ENCODE results near the gene PSIP1.
"Not testable (repeated sequence)": the region's sequence is repeated elsewhere in the genome, so short reads cannot be mapped to it uniquely, and the experiment has no call there.

Gene PSIP1

DNA sequence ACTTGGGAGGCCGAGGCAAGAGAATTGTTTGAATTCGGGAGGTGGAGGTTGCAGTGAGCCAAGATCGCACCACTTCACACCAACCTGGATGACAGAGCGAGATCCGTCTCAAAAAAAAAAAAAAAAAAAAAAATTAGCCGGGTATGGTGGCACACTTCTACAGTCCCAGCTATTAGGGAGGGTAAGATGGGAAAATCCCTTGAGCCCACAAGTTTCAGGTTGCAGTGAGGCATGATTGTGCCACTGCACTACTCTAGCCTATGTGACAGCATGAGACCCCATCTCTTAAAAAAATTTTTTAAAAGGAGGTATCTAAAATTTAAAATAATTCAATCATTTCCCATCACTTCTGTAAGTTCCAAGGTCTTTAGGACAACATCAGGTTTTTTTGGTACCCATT lies 26.0 kb downstream of the PSIP1 start:
- no peak overlapping the region for H3K4me3 Mint-ChIP-seq
- no peaks in the 10 kb centered on the region for H3K27me3 Mint-ChIP-seq
- peaks cover 41% of the 10 kb centered on the region for H3K4me1 Mint-ChIP-seq (ENCODE audit: low read depth)
- peaks cover 78% of the 10 kb centered on the region for H3K36me3 Mint-ChIP-seq (ENCODE audit: low read depth)
- H3K27ac Mint-ChIP-seq = peak overlapping the region; percentile 16
- DNase-seq = no peak
- H3K9me3 Mint-ChIP-seq = no peaks in the 10 kb centered on the region

DNA sequence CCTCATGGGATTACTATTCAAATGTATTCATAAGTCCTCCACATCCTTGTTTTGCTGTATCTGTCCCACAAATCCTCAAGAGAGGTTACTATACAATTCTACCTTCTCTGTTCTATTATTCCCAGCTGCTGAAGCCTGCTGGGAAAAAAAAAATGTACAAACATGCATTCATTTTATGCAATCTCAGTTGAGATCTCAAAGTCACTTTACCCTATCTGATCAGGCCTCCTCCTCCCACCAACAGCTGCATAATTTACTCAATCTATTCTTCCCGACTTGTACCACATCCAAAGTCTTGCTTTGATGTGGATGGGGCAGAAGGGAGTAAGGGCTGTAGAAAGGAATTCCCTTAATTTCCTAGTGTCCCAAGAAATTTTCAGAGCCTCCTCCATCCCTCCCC lies 28.6 kb downstream of the PSIP1 start:
- peak overlapping the region; percentile 4 for H3K27ac Mint-ChIP-seq
- no peak overlapping the region for H3K4me3 Mint-ChIP-seq
- no peak for DNase-seq
- H3K9me3 Mint-ChIP-seq = no peaks in the 10 kb centered on the region
- peaks cover 39% of the 10 kb centered on the region for H3K4me1 Mint-ChIP-seq (ENCODE audit: low read depth)
- H3K27me3 Mint-ChIP-seq = no peaks in the 10 kb centered on the region
- peaks cover 72% of the 10 kb centered on the region for H3K36me3 Mint-ChIP-seq (ENCODE audit: low read depth)

DNA sequence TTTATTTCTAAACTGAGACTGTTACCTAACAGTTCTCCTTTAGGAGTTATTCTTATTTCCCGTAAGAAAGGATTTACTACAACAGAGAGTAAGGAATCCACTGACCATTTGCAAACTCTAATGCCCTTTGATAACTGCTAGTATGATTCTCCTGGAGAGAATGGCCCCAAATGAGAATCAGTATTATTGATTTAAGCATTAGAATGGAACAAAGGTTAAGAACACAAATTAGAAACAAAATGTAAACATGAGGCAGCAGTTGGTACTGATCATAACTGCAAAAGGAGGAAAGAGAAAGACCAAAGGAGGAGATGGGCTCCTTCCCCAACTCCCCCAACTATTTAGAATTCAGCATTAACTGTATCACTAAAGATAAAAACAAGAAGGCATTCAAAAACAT lies 30.7 kb downstream of the PSIP1 start:
- peaks cover 27% of the 10 kb centered on the region for H3K4me1 Mint-ChIP-seq (ENCODE audit: low read depth)
- H3K36me3 Mint-ChIP-seq (ENCODE audit: low read depth) = peaks cover 73% of the 10 kb centered on the region
- peak overlapping the region; percentile 35 for H3K27ac Mint-ChIP-seq
- no peaks in the 10 kb centered on the region for H3K27me3 Mint-ChIP-seq
- no peaks in the 10 kb centered on the region for H3K9me3 Mint-ChIP-seq
- no peak overlapping the region for H3K4me3 Mint-ChIP-seq
- no peak for DNase-seq

DNA sequence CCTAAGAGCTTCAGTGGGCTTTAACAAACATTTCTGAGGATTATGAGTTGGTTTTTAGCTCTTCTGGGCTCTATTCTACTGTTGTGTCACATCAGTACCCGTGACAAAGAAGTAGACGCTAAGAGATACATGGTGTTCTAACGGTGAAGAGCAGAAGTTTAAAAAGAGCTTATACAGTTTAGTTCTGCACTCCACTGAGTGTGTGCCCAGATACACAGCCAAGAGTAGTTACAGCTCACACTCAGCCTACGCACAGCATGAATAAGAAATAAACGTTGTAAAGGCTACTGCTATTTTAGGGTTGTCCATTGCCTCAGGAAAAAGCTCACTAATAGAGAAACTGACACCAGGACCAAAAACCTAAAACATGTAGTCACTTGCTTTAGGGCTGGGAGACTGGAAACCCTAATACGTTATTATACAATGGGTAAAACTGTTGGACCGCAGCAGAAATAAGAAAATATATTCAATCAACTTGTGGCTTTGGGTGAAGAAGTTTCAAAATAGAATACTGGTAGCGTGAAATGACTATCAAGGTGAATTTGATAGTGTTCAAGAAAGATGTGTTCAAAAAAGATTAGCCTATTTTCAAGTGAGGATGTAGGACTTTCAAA lies 34.7 kb downstream of the PSIP1 start:
- peak overlapping the region; percentile 41 for H3K27ac Mint-ChIP-seq
- no peak for DNase-seq
- no peaks in the 10 kb centered on the region for H3K27me3 Mint-ChIP-seq
- peaks cover 77% of the 10 kb centered on the region for H3K36me3 Mint-ChIP-seq (ENCODE audit: low read depth)
- H3K4me3 Mint-ChIP-seq = no peak overlapping the region
- peaks cover 23% of the 10 kb centered on the region for H3K4me1 Mint-ChIP-seq (ENCODE audit: low read depth)
- no peaks in the 10 kb centered on the region for H3K9me3 Mint-ChIP-seq

DNA sequence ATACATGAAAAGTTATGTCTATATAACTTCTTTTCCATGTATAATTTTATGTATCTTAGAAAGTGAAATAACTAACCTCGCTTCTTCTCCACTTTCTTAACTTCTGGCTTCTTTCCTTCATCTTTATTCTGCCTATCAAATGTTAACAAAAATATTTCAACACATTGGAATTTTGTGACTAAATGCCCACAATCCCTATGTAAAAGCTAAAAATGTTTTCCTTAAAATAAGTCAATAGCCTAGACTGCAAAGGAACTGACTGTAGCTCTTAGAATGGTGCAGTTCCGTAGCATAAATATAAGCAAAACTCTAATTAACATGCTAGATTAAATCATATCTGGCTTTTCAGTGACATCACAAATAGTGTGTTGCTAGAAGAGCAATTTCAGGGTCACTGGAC lies 40.9 kb downstream of the PSIP1 start:
- H3K27ac Mint-ChIP-seq = peak overlapping the region; percentile 11
- H3K27me3 Mint-ChIP-seq = no peaks in the 10 kb centered on the region
- H3K36me3 Mint-ChIP-seq (ENCODE audit: low read depth) = peaks cover 89% of the 10 kb centered on the region
- H3K4me3 Mint-ChIP-seq = no peak overlapping the region
- H3K4me1 Mint-ChIP-seq (ENCODE audit: low read depth) = peaks cover 22% of the 10 kb centered on the region
- no peak for DNase-seq
- no peaks in the 10 kb centered on the region for H3K9me3 Mint-ChIP-seq

DNA sequence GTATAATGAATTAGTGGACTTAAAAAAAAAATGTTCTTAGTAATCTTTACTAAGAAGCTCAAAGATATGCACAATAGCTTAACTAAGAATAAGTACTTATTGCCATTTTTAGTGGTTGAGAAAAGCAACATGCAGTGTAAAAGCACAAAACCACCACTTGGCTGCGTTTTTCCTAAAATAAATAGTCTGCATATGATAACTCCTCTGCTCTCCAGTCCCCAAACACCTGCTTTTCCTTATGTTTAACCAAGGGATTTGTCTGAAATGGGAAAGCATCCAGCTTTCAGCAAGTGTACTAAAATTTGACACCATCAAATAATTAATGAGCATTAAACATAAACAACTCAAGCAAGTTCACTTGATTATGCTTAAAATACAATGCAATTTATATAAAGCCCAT lies 41.4 kb downstream of the PSIP1 start:
- Mint-ChIP-seq H3K27ac (no peak overlapping the region), H3K36me3 (ENCODE audit: low read depth) (peaks cover 90% of the 10 kb centered on the region), H3K9me3 (no peaks in the 10 kb centered on the region), H3K4me3 (no peak overlapping the region), H3K27me3 (no peaks in the 10 kb centered on the region), H3K4me1 (ENCODE audit: low read depth) (peaks cover 22% of the 10 kb centered on the region)
- no peak for DNase-seq

DNA sequence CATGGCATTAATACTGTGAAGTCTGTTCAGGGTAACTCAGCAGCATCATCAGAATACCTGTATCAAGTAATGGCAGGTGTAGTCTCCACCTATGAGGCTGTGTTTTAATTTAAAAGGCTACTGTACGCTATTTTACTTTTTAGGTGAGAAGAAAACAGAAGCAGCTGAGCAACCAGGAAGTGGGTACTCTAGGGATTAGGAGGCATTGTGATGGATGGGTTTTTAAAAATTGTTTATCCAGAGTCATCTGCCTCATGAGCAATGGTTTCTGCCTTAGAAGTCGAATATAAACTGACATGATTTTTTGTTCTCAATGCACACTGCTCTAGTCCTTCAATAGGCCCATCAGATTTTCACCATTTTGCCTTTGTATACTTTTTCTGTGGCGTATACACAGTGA lies 42.6 kb downstream of the PSIP1 start:
- peaks cover 90% of the 10 kb centered on the region for H3K36me3 Mint-ChIP-seq (ENCODE audit: low read depth)
- no peak for DNase-seq
- H3K4me3 Mint-ChIP-seq = no peak overlapping the region
- no peaks in the 10 kb centered on the region for H3K27me3 Mint-ChIP-seq
- peak overlapping the region; percentile 80 for H3K27ac Mint-ChIP-seq
- H3K4me1 Mint-ChIP-seq (ENCODE audit: low read depth) = peaks cover 19% of the 10 kb centered on the region
- no peaks in the 10 kb centered on the region for H3K9me3 Mint-ChIP-seq

DNA sequence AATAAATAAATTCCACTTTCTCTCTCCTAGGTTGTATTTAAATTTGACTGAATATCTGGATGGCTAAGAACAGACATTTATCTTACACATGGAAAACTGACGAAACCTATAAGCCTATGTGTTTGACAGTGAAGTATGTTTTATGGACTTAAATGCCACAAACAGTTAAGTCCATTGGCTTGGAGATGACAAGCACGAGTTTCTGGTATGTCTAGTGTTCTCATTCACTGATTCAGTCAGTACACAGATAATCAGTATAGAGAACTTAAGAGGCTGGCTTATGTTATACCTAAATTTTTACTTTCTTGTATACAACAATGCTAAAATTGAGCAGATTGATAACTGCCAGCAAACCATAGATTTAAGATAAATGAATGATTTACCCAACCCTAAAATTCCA lies 49.2 kb downstream of the PSIP1 start:
- Mint-ChIP-seq H3K9me3 (no peaks in the 10 kb centered on the region), H3K4me3 (no peak overlapping the region), H3K27ac (no peak overlapping the region), H3K27me3 (no peaks in the 10 kb centered on the region), H3K36me3 (ENCODE audit: low read depth) (peaks cover 90% of the 10 kb centered on the region), H3K4me1 (ENCODE audit: low read depth) (peaks cover 3% of the 10 kb centered on the region)
- DNase-seq = no peak

DNA sequence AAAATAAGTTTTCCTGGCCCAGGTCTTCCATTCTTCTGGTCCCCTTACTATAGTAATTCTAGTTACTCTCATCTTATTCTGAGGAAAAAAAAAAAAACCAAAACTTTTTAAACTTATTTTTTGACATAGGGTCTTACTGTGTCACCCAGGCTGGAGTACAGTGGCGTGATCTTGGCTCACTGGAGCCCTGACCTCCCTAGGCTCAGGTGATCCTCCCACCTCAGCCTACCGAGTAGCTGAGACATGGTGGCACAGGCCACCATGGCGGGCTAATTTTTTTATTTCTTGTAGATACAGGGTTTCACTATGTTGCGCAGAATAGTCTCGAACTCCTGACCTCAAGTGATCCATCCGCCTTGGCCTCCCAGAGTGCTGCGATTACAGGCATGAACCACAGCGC lies 49.7 kb downstream of the PSIP1 start:
- no peaks in the 10 kb centered on the region for H3K9me3 Mint-ChIP-seq
- peaks cover 90% of the 10 kb centered on the region for H3K36me3 Mint-ChIP-seq (ENCODE audit: low read depth)
- no peaks in the 10 kb centered on the region for H3K27me3 Mint-ChIP-seq
- H3K4me3 Mint-ChIP-seq = no peak overlapping the region
- no peak for DNase-seq
- H3K4me1 Mint-ChIP-seq (ENCODE audit: low read depth) = no peaks in the 10 kb centered on the region
- no peak overlapping the region for H3K27ac Mint-ChIP-seq

DNA sequence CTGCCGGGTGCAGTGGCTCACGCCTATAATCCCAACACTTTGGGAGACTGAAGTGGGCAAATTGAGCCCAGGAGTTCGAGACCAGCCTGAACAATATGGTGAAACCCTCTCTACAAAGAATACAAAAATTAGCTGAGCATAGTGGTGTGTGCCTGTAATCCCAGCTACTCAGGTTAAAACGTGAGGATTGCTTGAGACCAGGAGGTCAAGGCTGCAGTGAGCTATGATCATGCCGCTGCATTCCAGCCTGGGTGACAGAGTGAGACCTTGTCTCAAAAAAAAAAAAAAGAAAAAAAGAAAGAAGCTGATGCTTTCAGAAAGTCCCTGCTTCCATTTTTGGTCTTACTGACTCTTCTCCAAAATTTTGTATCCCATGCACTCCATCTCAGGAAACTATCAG lies 56.8 kb downstream of the PSIP1 start:
- Mint-ChIP-seq H3K4me3 (no peak overlapping the region), H3K9me3 (no peaks in the 10 kb centered on the region), H3K4me1 (ENCODE audit: low read depth) (no peaks in the 10 kb centered on the region), H3K27ac (peak overlapping the region; percentile 40), H3K27me3 (no peaks in the 10 kb centered on the region), H3K36me3 (ENCODE audit: low read depth) (peaks cover 83% of the 10 kb centered on the region)
- DNase-seq = no peak

DNA sequence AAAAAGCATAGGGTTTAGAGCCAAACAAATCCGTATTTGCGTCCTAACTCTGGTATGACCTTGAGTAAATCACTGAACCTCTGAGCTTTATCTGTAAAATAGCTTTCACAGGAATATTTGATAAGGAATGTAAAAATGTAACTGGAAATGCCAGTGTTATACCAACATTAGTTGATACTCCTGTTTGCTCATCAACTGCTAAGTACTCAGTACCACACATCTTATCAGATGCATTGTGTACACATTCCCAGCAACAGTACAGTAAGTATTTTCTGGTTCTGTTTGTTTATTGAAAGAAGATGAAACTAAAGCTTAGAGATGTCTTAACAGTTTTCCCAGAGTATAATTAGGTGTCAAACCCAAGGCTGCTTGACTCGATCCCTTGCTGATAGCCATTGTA lies 66.6 kb downstream of the PSIP1 start:
- no peak overlapping the region for H3K27ac Mint-ChIP-seq
- H3K36me3 Mint-ChIP-seq (ENCODE audit: low read depth) = peaks cover 87% of the 10 kb centered on the region
- H3K9me3 Mint-ChIP-seq = no peaks in the 10 kb centered on the region
- no peaks in the 10 kb centered on the region for H3K27me3 Mint-ChIP-seq
- no peaks in the 10 kb centered on the region for H3K4me1 Mint-ChIP-seq (ENCODE audit: low read depth)
- DNase-seq = no peak
- H3K4me3 Mint-ChIP-seq = no peak overlapping the region

DNA sequence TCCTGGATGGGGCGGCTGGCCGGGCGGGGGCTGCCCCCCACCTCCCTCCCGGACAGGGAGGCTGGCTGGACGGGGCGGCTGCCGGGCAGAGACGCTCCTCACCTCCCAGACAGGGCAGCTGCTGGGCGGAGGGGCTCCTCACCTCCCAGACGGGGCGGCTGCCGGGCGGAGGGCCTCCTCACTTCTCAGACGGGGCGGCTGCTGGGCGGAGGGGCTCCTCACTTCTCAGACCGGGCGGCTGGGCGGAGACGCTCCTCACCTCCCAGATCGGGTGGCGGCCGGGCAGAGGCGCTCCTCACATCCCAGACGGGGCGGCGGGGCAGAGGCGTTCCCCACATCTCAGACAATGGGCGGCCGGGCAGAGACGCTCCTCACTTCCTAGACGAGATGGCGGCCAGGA lies 68.5 kb downstream of the PSIP1 start:
- Mint-ChIP-seq H3K36me3 (ENCODE audit: low read depth) (peaks cover 87% of the 10 kb centered on the region), H3K4me1 (ENCODE audit: low read depth) (peaks cover 14% of the 10 kb centered on the region)
- DNase-seq, H3K9me3 Mint-ChIP-seq, H3K4me3 Mint-ChIP-seq, H3K27ac Mint-ChIP-seq, H3K27me3 Mint-ChIP-seq: not testable (repeated sequence)

DNA sequence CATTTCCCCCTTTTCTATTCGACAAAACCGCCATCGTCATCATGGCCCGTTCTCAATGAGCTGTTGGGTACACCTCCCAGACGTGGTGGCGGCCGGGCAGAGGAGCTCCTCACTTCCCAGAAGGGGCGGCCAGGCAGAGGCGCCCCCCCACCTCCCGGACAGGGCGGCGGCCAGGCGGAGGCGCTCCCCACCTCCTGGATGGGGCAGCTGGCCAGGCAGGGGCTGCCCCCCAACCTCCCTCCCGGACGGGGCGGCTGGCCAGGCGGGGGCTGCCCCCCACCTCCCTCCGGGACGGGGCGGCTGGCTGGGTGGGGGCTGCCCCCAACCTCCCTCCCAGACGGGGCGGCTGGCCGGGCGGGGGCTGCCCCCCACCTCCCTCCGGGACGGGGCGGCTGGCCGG lies 68.9 kb downstream of the PSIP1 start:
- not testable (repeated sequence) for H3K4me3 Mint-ChIP-seq, H3K27ac Mint-ChIP-seq, H3K9me3 Mint-ChIP-seq, H3K27me3 Mint-ChIP-seq, DNase-seq
- H3K36me3 Mint-ChIP-seq (ENCODE audit: low read depth) = peaks cover 87% of the 10 kb centered on the region
- peaks cover 15% of the 10 kb centered on the region for H3K4me1 Mint-ChIP-seq (ENCODE audit: low read depth)

DNA sequence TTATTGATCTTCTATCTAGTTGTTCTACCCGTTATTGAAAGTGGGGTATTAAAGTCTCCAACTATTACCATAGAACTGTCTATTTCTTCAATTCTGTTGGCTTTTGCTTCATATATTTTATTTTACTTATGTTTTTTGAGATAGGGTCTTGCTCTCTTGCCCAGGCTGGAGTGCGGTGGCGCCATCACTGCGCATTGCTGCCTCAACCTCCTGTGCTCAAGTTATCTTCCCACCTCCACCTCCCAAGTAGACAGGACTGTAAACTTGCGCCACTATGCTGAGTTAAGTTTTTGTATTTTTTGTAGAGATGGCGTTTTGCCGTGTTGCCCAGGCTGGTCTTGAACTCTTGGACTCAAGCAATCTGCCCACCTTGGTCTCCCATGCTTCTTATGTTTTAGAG lies 71.9 kb downstream of the PSIP1 start:
- no peak overlapping the region for H3K27ac Mint-ChIP-seq
- no peak for DNase-seq

DNA sequence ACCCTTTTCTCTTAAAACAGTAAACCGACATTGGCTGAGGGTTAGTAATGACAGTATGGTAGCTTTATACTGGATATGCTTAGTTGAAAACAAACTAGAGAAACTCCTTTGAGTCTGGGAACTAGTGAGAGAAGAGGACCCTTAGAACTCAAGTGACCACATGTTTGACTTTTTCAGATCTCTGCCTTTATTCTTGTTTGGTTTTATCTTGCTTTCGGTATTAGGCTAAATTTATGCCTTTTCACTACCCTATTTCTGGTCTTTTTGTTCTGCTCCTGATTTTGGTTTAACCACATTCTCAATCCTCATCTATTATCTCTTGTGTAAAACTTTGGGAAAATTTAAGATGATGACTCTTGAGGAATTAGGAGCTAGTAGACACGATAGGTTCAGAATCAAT lies 77.1 kb downstream of the PSIP1 start:
- H3K27ac Mint-ChIP-seq = no peak overlapping the region
- peaks cover 52% of the 10 kb centered on the region for H3K4me1 Mint-ChIP-seq (ENCODE audit: low read depth)
- peaks cover 85% of the 10 kb centered on the region for H3K36me3 Mint-ChIP-seq (ENCODE audit: low read depth)
- H3K9me3 Mint-ChIP-seq = no peaks in the 10 kb centered on the region
- no peak overlapping the region for H3K4me3 Mint-ChIP-seq
- no peaks in the 10 kb centered on the region for H3K27me3 Mint-ChIP-seq
- no peak for DNase-seq

More for the DNA sequence above, 71.9 kb downstream of the PSIP1 start:
- Mint-ChIP-seq H3K9me3 (no peaks in the 10 kb centered on the region), H3K36me3 (ENCODE audit: low read depth) (peaks cover 83% of the 10 kb centered on the region), H3K4me1 (ENCODE audit: low read depth) (peaks cover 22% of the 10 kb centered on the region), H3K4me3 (no peak overlapping the region), H3K27me3 (no peaks in the 10 kb centered on the region)

DNA sequence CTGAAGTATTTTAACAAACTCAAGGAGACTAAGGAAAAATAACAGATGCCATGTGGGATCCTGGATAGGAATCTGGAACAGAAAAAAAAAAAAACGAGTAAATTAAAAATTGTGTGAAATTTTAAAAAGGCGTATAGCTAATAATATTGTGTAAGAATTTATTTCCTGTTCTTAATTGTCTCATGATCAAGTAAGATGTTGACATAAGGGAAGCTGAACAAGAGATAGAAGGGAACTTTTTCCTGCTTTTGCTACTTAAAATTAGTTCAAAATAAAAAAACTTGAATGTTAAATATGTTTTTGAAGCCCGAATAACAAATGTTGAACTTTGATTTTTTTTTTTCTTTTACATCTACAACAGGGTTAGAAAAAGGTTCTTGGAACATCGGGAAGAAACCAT lies 77.6 kb downstream of the PSIP1 start:
- Mint-ChIP-seq H3K27me3 (no peaks in the 10 kb centered on the region), H3K27ac (no peak overlapping the region), H3K4me3 (no peak overlapping the region), H3K4me1 (ENCODE audit: low read depth) (peaks cover 51% of the 10 kb centered on the region), H3K36me3 (ENCODE audit: low read depth) (peaks cover 85% of the 10 kb centered on the region), H3K9me3 (no peaks in the 10 kb centered on the region)
- no peak for DNase-seq
